GM12801 (cell line): ENCODE measurements around the gene ZNF541.

Experiments
- TF ChIP-seq, protein P1 (sequence below): IDR thresholded peaks from one replicate; pipeline ENCODE4 v1.5.1; 2011; ENCODE audit warnings: control low read depth; ENCODE audit not compliant: insufficient read length; ENCODE audit errors: extremely low read depth

Gene ZNF541

DNA sequence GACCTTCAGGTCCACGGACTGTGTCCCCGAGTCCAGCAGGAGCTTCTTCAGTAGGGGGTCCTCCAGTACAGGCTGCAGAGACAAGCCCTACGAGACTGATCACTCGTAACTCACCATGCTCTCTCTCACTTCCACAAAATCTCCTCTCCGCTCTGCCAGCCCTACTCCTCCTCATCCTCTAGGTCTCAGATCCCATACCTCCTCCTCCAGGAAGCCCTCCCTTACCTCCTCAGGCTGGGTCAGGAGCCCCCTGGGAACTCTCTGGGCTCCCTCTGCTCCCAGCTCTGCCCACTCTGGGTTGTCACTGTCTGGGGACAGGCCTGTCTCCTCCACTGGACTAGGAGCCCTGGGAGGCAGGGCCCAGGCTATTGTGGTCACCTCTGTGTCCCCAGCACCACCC, 34.1 kb downstream of the ZNF541 start:
- TF ChIP-seq, protein P1, sequence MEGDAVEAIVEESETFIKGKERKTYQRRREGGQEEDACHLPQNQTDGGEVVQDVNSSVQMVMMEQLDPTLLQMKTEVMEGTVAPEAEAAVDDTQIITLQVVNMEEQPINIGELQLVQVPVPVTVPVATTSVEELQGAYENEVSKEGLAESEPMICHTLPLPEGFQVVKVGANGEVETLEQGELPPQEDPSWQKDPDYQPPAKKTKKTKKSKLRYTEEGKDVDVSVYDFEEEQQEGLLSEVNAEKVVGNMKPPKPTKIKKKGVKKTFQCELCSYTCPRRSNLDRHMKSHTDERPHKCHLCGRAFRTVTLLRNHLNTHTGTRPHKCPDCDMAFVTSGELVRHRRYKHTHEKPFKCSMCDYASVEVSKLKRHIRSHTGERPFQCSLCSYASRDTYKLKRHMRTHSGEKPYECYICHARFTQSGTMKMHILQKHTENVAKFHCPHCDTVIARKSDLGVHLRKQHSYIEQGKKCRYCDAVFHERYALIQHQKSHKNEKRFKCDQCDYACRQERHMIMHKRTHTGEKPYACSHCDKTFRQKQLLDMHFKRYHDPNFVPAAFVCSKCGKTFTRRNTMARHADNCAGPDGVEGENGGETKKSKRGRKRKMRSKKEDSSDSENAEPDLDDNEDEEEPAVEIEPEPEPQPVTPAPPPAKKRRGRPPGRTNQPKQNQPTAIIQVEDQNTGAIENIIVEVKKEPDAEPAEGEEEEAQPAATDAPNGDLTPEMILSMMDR = no peak

DNA sequence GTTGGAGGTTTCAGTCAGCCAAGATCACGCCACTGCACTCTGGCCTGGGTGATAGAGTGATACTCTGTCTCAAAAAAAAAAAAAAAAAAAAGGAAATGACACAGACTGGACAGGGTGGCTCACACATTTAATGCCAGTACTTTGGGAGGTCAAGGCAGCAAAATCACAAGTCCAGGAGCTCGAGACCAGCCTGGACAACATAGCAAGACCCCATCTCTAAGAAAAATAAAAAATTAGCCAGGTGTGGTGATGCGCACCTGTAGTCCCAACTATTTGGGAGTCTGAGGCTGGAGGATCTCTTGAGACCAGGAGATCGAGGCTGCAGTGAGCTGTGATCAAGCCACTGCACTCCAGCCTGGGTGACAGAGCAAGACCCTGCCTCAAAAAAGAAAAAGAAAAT, 35.5 kb downstream of the ZNF541 start:
- TF ChIP-seq, protein P1 = no peak

- TF ChIP-seq, protein P1 = no peak
Observed at GRCh38 chr19:47534628-47535027, 38.3 kb downstream of the ZNF541 start.

DNA sequence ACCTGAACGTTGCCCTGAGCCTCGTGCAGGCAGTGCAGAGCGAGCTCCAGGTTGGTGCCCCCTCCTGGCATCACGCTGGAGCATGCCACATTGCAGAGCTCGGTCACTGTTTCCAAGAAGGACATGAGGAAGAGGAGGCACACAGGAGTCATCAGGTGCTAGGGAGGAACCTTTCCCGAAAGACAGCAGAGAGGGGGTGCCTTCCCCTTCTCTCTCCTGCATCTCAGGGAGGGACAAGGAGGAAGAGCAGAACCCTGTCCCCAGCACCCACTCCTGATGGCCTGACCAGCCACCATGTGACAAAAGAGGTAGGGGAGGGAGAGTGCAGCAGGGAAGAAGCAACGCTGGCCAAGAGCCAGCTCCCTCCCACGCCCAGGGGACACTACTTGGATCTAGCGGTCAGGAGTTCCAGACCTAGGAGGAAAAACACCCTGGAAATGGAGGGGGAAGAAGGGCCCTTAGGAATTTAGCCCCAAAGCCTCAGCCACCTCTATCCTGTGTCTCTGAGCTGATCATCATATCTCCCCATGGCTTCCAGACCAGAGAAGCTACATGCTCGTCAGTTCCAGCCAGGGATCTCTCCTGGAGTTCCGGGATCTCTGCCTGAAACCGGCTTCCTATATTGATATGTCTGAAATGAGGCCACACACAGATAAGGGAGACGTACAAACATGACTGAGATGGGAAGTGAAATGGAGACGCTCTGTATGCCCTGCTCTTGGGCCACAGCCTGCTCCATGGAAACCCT, 41.1 kb downstream of the ZNF541 start:
- TF ChIP-seq, protein P1 = no peak

GRCh38 chr19:47529018-47529742, 43.8 kb downstream of the ZNF541 start:
- TF ChIP-seq, protein P1 = no peak

DNA sequence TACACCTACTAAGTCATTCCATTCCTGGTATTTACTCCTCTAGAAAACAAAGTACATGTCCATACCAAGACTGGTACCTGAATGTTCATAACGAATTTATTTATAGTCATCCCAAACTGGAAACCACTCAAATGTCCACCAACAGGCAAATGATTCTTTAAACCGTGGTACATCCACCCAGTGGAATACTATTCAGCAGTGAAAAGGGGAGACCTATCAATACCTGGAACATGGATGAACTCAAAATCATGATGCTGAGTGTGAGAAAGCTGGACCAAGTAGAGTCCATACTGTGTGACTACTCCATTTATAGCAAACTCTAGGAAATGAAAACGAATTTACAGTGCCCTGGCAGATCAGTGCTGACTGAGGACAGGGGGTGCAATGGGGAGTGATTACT, 46.1 kb downstream of the ZNF541 start:
- TF ChIP-seq, protein P1 = no peak

DNA sequence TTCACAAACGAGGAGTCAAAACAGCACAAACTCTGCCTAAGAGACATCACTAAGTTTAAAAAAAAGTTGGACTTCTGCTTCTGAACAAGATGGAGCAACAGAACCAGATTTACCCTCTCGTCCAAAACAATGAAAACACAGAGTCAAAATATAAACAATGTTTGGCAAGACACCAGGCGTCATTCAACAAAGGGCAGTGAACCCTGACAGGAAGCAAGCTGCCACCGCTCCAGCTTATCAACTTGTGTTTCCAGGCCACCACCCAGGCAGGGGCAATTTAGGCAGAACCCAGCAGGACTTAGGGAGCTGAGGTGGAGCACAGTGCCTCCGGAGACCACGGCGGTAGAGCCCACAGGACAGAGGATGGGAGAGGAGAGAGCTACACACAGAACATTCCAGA, 49.5 kb downstream of the ZNF541 start:
- TF ChIP-seq, protein P1 = no peak
